Ovary (tissue), 9 donors: ENCODE measurements around the gene PIGO. TPM values are rescaled to one million over a fixed set of nuclear protein-coding genes. Genes with fewer than 3 reads are reported as not detected.

Experiments used
- DNase-seq, 5 donors: peaks; one replicate each; pipeline ENCODE4 v3.0.0-alpha.2; 2019 to 2020
- H3K27ac ChIP-seq, 2 donors: fragments of 200-600 bp; one replicate each; pipeline versions ENCODE4 v1.5.1 to v1.8.0; 2019 to 2022
- H3K27me3 ChIP-seq: fragments of 200-600 bp; one replicate; pipeline ENCODE4 v1.8.0; 2022
- H3K36me3 ChIP-seq: fragments of 200-600 bp; sonication (generic); one replicate; pipeline ENCODE4 v1.5.1; 2019
- H3K4me1 ChIP-seq: one replicate; pipeline ENCODE4 v1.8.1; 2013; ENCODE audit warnings: mild to moderate bottlenecking, moderate library complexity; ENCODE audit not compliant: insufficient read depth
- H3K4me3 ChIP-seq: fragments of 200-600 bp; sonication (generic); one replicate; pipeline ENCODE4 v1.5.1; 2017
- H3K9me3 ChIP-seq, 2 donors: fragments of 200-600 bp in 1 of 2; sonication (generic) in 1 of 2; one replicate each; pipeline versions ENCODE4 v1.5.1 to v1.8.1; 2013 to 2019; ENCODE audit warnings: mild to moderate bottlenecking in 1 of 2, moderate library complexity in 1 of 2
- EP300 ChIP-seq: sonication (generic); formaldehyde crosslinking; IDR thresholded peaks from one replicate; pipeline ENCODE4 v1.6.1; 2017; ENCODE audit warnings: antibody characterized with exemption
- POLR2A ChIP-seq: fragments of 450-650 bp; IDR thresholded peaks from one replicate; pipeline ENCODE4 v1.6.1; 2017; ENCODE audit warnings: antibody characterized with exemption, mild to moderate bottlenecking, moderate library complexity
- WGBS, 3 donors: extraction: QIAGEN DNeasy Blood & Tissue Kit in 1 of 3; methylation state at CpG; one replicate each; pipeline versions ENCODE4 v1.1.5 to v1.1.7; 2013 to 2017; 5-methylcytosine and 5-hydroxymethylcytosine counted together
- intact Hi-C, 4 donors: fragments of 100-400 bp; cut with DNase I; formaldehyde crosslinking; loops; one replicate each; pipeline versions ENCODE4 v1.11.0 to v1.15.1; 2022 to 2023
- polyA plus RNA-seq, 2 donors: library from polyadenylated mRNA; stranded (reverse); fragments of 200-250 nt in 1 of 2; fragments of 350-450 nt in 1 of 2; fragmentation: Illumina TruSeq in 1 of 2; extraction: RNeasy Lipid Tissue Mini Kit (QIAGEN cat#74804) in 1 of 2; gene quantifications; one replicate each; pipeline ENCODE4 v1.2.3, GENCODE V29; 2013 to 2014
- small RNA-seq: library from RNA; depleted of rRNA; stranded (forward); fragments of <200 nt; gene quantifications from one replicate; pipeline ENCODE3, GENCODE V24; 2016
- total RNA-seq, 7 donors: library from RNA; depleted of rRNA in 2 of 7; stranded (reverse); fragments of >200 nt in 2 of 7; fragmentation: NEBNext Ultra II Directional in 3 of 7; extraction: Animal tissue kit (Norgen Biotek cat#: 25700) in 3 of 7; gene quantifications; one replicate each; pipeline versions ENCODE4 v1.1.0 to v1.2.4, GENCODE V29; 2016 to 2023
- TF ChIP-seq, protein P1 (sequence below), 3 donors: fragments of 450-650 bp in 2 of 3; fragments of 200-600 bp in 1 of 3; IDR thresholded peaks; one replicate each; pipeline versions ENCODE4 v1.5.1 to v1.8.0; 2016 to 2022; ENCODE audit warnings: antibody characterized with exemption in 3 of 3, mild to moderate bottlenecking in 1 of 3
- donor health status: DM: no; HTN: no; CAD: no; lungs with moderate emphysema.
- donor health status: DM: no; HTN: no; CAD: no.
- donor health status: Bipolar disorder and iron deficiency.
- donor health status: DM: yes; HTN: yes; CAD: no.
- donor health status: DM: no; HTN: no; CAD: no.
- donor health status: DM: yes; HTN: yes; CAD: no.

The PIGO gene
- total and polyA plus RNA-seq, 9 donors: 12.9 to 22.8 (median 19.6) TPM

DNA sequence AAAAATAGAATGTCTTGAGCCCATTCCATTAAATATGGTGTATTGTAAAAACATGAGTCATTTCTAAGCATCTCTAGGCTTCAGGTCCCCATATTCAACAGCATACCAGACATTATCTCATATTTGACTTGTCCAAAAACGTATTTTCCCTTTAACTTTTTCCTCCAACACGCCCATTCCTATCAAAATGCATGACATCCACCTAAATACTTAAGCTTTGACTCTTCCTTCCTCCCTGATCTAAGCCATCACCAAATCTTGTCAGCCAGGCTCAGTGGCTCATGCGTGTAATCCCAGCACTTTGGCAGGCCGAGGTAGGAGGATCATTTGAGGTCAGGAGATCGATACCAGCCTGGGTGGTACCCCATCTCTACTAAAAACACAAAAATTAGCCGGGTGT, 47.9 kb downstream of the PIGO start:
- 96% methylated on average over 6 of the region's 6 CpGs for WGBS, 3 donors
- no peak overlapping the region for H3K4me3 ChIP-seq
- H3K27me3 ChIP-seq: no peaks in the 10 kb centered on the region
- H3K36me3 ChIP-seq: no peaks in the 10 kb centered on the region
- intact Hi-C loops: no loop called here
- no peak for TF ChIP-seq EP300
- TF ChIP-seq POLR2A: no peak
- TF ChIP-seq, protein P1, sequence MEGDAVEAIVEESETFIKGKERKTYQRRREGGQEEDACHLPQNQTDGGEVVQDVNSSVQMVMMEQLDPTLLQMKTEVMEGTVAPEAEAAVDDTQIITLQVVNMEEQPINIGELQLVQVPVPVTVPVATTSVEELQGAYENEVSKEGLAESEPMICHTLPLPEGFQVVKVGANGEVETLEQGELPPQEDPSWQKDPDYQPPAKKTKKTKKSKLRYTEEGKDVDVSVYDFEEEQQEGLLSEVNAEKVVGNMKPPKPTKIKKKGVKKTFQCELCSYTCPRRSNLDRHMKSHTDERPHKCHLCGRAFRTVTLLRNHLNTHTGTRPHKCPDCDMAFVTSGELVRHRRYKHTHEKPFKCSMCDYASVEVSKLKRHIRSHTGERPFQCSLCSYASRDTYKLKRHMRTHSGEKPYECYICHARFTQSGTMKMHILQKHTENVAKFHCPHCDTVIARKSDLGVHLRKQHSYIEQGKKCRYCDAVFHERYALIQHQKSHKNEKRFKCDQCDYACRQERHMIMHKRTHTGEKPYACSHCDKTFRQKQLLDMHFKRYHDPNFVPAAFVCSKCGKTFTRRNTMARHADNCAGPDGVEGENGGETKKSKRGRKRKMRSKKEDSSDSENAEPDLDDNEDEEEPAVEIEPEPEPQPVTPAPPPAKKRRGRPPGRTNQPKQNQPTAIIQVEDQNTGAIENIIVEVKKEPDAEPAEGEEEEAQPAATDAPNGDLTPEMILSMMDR (IDR thresholded peaks at IDR 0.05): no peak
- H3K4me1 ChIP-seq: peaks cover 8% of the 10 kb centered on the region
- no peak for DNase-seq
- no peak overlapping the region for H3K27ac ChIP-seq
- H3K9me3 ChIP-seq: no peaks in the 10 kb centered on the region

DNA sequence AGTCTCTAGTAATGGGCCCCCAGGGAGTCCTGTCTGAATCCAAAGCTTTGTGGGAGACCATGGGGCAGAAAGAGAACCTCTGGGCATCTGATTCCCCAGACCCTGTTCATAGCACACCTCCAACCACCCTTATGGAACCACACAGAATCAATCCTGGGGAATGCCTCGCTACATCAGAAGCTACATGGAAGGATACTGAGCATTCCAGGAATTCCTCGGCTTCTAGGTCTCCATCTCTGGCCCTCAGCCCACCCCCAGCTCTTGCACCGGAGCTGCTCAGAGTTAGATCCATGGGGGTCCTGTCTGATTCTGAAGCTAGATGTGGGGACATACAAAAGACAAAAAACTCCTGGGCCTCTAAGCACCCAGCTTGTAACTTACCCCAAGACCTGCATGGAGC, 52.3 kb downstream of the PIGO start:
- no peaks in the 10 kb centered on the region for H3K9me3 ChIP-seq
- TF ChIP-seq POLR2A: no peak
- TF ChIP-seq EP300: no peak
- TF ChIP-seq, protein P1 (IDR thresholded peaks at IDR 0.05): no peak
- H3K27ac ChIP-seq: no peak overlapping the region
- no peak overlapping the region for H3K4me3 ChIP-seq
- H3K4me1 ChIP-seq: peaks cover 8% of the 10 kb centered on the region
- intact Hi-C loops: no loop called here
- 36 to 54% (median 47%) methylated on average over 3 of the region's 3 CpGs for WGBS, 3 donors
- H3K36me3 ChIP-seq: no peaks in the 10 kb centered on the region
- no peak for DNase-seq
- H3K27me3 ChIP-seq: no peaks in the 10 kb centered on the region

DNA sequence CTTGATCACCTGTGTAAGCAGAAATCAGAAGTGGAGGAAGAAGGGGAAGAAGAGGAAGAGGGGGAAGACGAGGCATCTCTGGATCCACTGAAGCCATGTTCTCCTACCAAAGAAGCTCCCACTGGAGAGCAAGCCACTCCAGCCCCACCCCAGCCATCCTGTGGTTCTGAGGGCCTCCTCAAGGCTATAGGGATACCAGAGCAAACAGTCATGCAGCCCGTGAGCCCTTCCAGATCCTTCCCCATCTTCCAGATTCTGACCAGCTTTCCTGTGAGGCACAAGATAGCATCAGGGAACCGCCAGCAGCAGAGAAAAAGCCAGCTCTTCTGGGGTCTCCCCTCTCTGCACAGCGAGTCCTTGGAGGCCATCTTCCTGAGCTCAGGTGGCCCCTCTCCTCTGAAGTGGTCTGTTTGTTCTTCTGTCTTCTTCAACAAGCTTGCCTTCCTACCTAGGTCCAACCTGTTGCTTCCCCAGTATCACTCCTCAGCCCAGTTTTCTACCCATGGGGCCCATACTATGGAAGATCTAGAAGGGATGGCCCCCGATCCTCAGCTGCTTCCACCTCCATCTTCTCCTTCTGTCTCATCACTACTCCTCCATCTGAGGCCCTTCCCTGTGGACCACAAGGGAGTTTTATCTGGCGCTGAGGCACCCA, 53.4 kb downstream of the PIGO start:
- intact Hi-C loops: no loop called here
- H3K9me3 ChIP-seq: no peaks in the 10 kb centered on the region
- H3K4me3 ChIP-seq: no peak overlapping the region
- no peak for DNase-seq
- peaks cover 8% of the 10 kb centered on the region for H3K4me1 ChIP-seq
- H3K36me3 ChIP-seq: no peaks in the 10 kb centered on the region
- WGBS, 3 donors: 94 to 98% (median 94%) methylated on average over 6 of the region's 6 CpGs
- no peaks in the 10 kb centered on the region for H3K27me3 ChIP-seq
- TF ChIP-seq, protein P1 (IDR thresholded peaks at IDR 0.05): no peak
- TF ChIP-seq POLR2A: no peak
- no peak for TF ChIP-seq EP300
- H3K27ac ChIP-seq: no peak overlapping the region

DNA sequence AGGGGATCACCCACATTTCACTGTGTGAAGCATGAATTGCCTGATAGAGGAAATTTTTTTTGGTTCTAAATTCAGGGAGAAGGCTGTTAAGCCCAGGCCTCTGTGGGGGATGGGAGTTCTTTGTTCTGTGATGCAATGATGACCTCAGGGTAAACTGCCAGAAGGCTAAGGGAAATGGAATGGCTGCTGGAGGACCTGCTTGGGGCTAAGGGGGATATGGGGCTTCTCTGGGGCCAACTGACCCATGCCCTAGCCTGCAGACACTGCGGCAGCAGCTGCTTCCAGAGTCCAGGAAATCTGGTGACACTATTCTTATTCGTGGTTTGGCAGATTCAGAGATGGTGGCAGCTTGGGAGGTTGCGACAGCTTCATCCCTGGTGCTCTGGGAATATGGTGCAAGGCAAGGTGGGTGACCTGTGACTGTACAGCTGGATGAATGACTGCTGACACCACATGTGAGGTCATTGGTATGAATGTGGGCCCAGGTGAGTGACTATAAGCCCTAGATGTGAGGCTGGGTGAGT, 54.2 kb downstream of the PIGO start:
- 90 to 94% (median 91%) methylated on average over 3 of the region's 3 CpGs for WGBS, 3 donors
- no peak overlapping the region for H3K4me3 ChIP-seq

More for the DNA sequence above, 54.2 kb downstream of the PIGO start:
- H3K27me3 ChIP-seq: no peaks in the 10 kb centered on the region
- intact Hi-C loops: no loop called here
- H3K4me1 ChIP-seq: peaks cover 8% of the 10 kb centered on the region
- no peak for TF ChIP-seq POLR2A
- TF ChIP-seq EP300: no peak
- TF ChIP-seq, protein P1 (IDR thresholded peaks at IDR 0.05): no peak
- no peak for DNase-seq
- H3K36me3 ChIP-seq: no peaks in the 10 kb centered on the region
- no peak overlapping the region for H3K27ac ChIP-seq
- no peaks in the 10 kb centered on the region for H3K9me3 ChIP-seq

Small RNA genes within 50 kb of the gene (small RNA-seq; reads per million reads assigned to genes)
- not detected for gene RN7SL338P

Other genes with a start within 250 kb of the PIGO start
- gene PHF24, start 138.3 kb downstream of the PIGO start, total RNA-seq: 1 to 10 TPM in 1 of 7 donors, under 1 TPM in 5, not detected in 1; 0.20 to 1.0 (median 0.45) TPM
- gene PHF24, start 138.3 kb downstream of the PIGO start, polyA plus RNA-seq: under 1 TPM; 0.10 to 0.42 TPM
- gene DNAJB5, start 106.8 kb downstream of the PIGO start, total RNA-seq: 10 to 100 TPM in 4 of 7 donors, 1 to 10 TPM in 3; 6.4 to 21.0 (median 11.8) TPM
- gene DNAJB5, start 106.8 kb downstream of the PIGO start, polyA plus RNA-seq: 10 to 100 TPM in 1 of 2 donors, 1 to 10 TPM in 1; 5.7 to 23.0 TPM
- gene VCP, start 24.0 kb downstream of the PIGO start, total RNA-seq: 100 to 1,000 TPM in 6 of 7 donors, 10 to 100 TPM in 1; 78.0 to 178 (median 149) TPM
- gene VCP, start 24.0 kb downstream of the PIGO start, polyA plus RNA-seq: 100 to 1,000 TPM in 1 of 2 donors, 10 to 100 TPM in 1; 91.6 to 276 TPM
- 10 to 100 TPM in 5 of 7 donors, 1 to 10 TPM in 2; 6.7 to 17.2 (median 12.4) TPM for gene FANCG, start 16.6 kb downstream of the PIGO start, total RNA-seq
- 10 to 100 TPM; 10.8 to 26.1 TPM for gene FANCG, start 16.6 kb downstream of the PIGO start, polyA plus RNA-seq
- 10 to 100 TPM; 70.8 to 97.7 (median 84.1) TPM for gene STOML2, start 6.5 kb upstream of the PIGO start, total RNA-seq
- gene STOML2, start 6.5 kb upstream of the PIGO start, polyA plus RNA-seq: 10 to 100 TPM; 70.1 to 81.5 TPM
- 1 to 10 TPM; 2.5 to 9.5 (median 6.9) TPM for gene ATOSB, start 19.3 kb upstream of the PIGO start, total RNA-seq
- gene ATOSB, start 19.3 kb upstream of the PIGO start, polyA plus RNA-seq: 10 to 100 TPM in 1 of 2 donors, 1 to 10 TPM in 1; 7.1 to 12.2 TPM
- 10 to 100 TPM in 6 of 7 donors, 1 to 10 TPM in 1; 8.0 to 22.2 (median 16.6) TPM for gene UNC13B, start 65.4 kb upstream of the PIGO start, total RNA-seq
- gene UNC13B, start 65.4 kb upstream of the PIGO start, polyA plus RNA-seq: 10 to 100 TPM in 1 of 2 donors, 1 to 10 TPM in 1; 5.7 to 30.2 TPM